GM23248 (cell line): ENCODE measurements around the gene FA2H. TPM values are rescaled to one million over a fixed set of nuclear protein-coding genes. Genes with fewer than 3 reads are reported as not detected.
A peak's percentile ranks its signal among the peaks of the same experiment; 100 is the strongest.

Experiments
- DNase-seq: peaks from one replicate; pipeline ENCODE4 v3.0.0-alpha.2; 2015
- H2AFZ ChIP-seq: fragments of 200-600 bp; sonication (generic); 2 replicates; pipeline ENCODE4 v1.6.1; 2016; ENCODE audit warnings: antibody characterized with exemption
- H3F3A ChIP-seq: fragments of 200-600 bp; sonication (generic); 2 replicates; pipeline ENCODE4 v1.6.1; 2016; ENCODE audit warnings: mild to moderate bottlenecking, antibody characterized with exemption, mixed run types; ENCODE audit not compliant: insufficient read depth
- H3K27ac ChIP-seq: fragments of 200-600 bp; sonication (generic); 2 replicates; pipeline ENCODE4 v1.5.1; 2016; ENCODE audit warnings: mild to moderate bottlenecking
- H3K27me3 ChIP-seq: fragments of 200-600 bp; sonication (generic); replicated peaks from 2 replicates; pipeline ENCODE4 v1.6.1; 2016; ENCODE audit warnings: mild to moderate bottlenecking; ENCODE audit not compliant: insufficient read depth
- H3K36me3 ChIP-seq: fragments of 200-600 bp; sonication (generic); 2 replicates; pipeline ENCODE4 v1.6.1; 2016; ENCODE audit warnings: low read depth, mild to moderate bottlenecking
- H3K4me1 ChIP-seq: fragments of 200-600 bp; sonication (generic); 2 replicates; pipeline ENCODE4 v1.6.1; 2016; ENCODE audit warnings: mild to moderate bottlenecking; ENCODE audit not compliant: insufficient read depth
- H3K4me2 ChIP-seq: fragments of 200-600 bp; sonication (generic); one replicate; pipeline ENCODE4 v1.6.1; 2016; ENCODE audit warnings: mild to moderate bottlenecking; ENCODE audit not compliant: unreplicated experiment
- H3K4me3 ChIP-seq: fragments of 200-600 bp; sonication (generic); 2 replicates; pipeline ENCODE4 v1.5.1; 2016; ENCODE audit warnings: mild to moderate bottlenecking
- H3K79me2 ChIP-seq: fragments of 200-600 bp; sonication (generic); 2 replicates; pipeline ENCODE4 v1.6.1; 2016; ENCODE audit warnings: mild to moderate bottlenecking; ENCODE audit not compliant: insufficient read depth
- H3K9ac ChIP-seq: fragments of 200-600 bp; sonication (generic); 2 replicates; pipeline ENCODE4 v1.6.1; 2016; ENCODE audit warnings: mild to moderate bottlenecking
- H3K9me2 ChIP-seq: fragments of 200-600 bp; sonication (generic); 2 replicates; pipeline ENCODE4 v1.6.1; 2016; ENCODE audit warnings: mixed run types, mild to moderate bottlenecking, moderate library complexity; ENCODE audit not compliant: insufficient read depth
- H3K9me3 ChIP-seq: fragments of 200-600 bp; sonication (generic); one replicate; pipeline ENCODE4 v1.6.1; 2017; ENCODE audit warnings: low read depth
- H4K20me1 ChIP-seq: fragments of 200-600 bp; sonication (generic); 2 replicates; pipeline ENCODE4 v1.6.0; 2016; ENCODE audit not compliant: insufficient read depth
- EZH2 ChIP-seq: fragments of 200-600 bp; sonication (generic); IDR thresholded peaks from 2 replicates; pipeline ENCODE4 v1.6.1; 2018; ENCODE audit warnings: antibody characterized with exemption, mild to moderate bottlenecking; ENCODE audit not compliant: insufficient read depth, poor library complexity, severe bottlenecking
- EZH2phosphoT487 ChIP-seq: fragments of 200-600 bp; sonication (generic); IDR thresholded peaks from 2 replicates; pipeline ENCODE4 v1.6.1; 2018; ENCODE audit warnings: antibody characterized with exemption, moderate library complexity, mild to moderate bottlenecking, low read depth; ENCODE audit not compliant: insufficient read depth
- WGBS, 2 experiments: methylation state at CpG; one replicate each; pipeline ENCODE4 v1.1.6; 2015 to 2017; ENCODE audit warnings: low lambda C conversion rate in 2 of 2, low coverage in 1 of 2; ENCODE audit errors: missing lambda C conversion rate in 2 of 2; 5-methylcytosine and 5-hydroxymethylcytosine counted together
- in situ Hi-C: fragments of 300-500 bp; cut with MboI; formaldehyde crosslinking; loops from 2 replicates; pipeline ENCODE4 v1.15.0; 2020
- polyA plus RNA-seq: library from polyadenylated mRNA; unstranded; fragments of >200 nt; fragmentation: Nextera tagmentation; extraction: Ambion mirVana; gene quantifications from 2 replicates; pipeline ENCODE4 v1.2.1, GENCODE V29; 2016
- total RNA-seq: library from RNA; depleted of rRNA; stranded (reverse); fragments of >200 nt; shearing (Covaris generic); gene quantifications from 2 replicates; pipeline ENCODE4 v1.2.3, GENCODE V29; 2014

FA2H gene
- total and polyA plus RNA-seq, 2 experiments from 2014 or later: not detected

GRCh38 chr16:74739275-74739674 is 35.3 kb downstream of the FA2H start:
- Histone ChIP-seq H4K20me1 (no peaks in the 10 kb centered on the region), H3K4me3 (no peak overlapping the region), H2AFZ (no peak overlapping the region), H3K9ac (no peak overlapping the region), H3K4me2 (no peak overlapping the region), H3K27me3 (no peaks in the 10 kb centered on the region), H3K36me3 (no peaks in the 10 kb centered on the region), H3F3A (no peaks in the 10 kb centered on the region), H3K27ac (no peak overlapping the region), H3K9me3 (no peaks in the 10 kb centered on the region), H3K9me2 (no peaks in the 10 kb centered on the region), H3K79me2 (no peaks in the 10 kb centered on the region), H3K4me1 (peaks cover 5% of the 10 kb centered on the region; the same call in 1 of the 2 replicates)
- TF ChIP-seq EZH2 (no peak), EZH2phosphoT487 (no peak)
- in situ Hi-C loops: no loop called here
- WGBS, 2 experiments: 71 to 75% methylated on average over 6 of the region's 6 CpGs
- DNase-seq: no peak

GRCh38 chr16:74738816-74739215 is 35.8 kb downstream of the FA2H start:
- H3K4me1 ChIP-seq: peaks cover under 1% of the 10 kb centered on the region; the same call in 1 of the 2 replicates
- 78 to 83% methylated on average over 11 of the region's 11 CpGs for WGBS, 2 experiments
- no peaks in the 10 kb centered on the region for H3K36me3 ChIP-seq
- H3K79me2 ChIP-seq: no peaks in the 10 kb centered on the region
- H3K27me3 ChIP-seq: no peaks in the 10 kb centered on the region
- H4K20me1 ChIP-seq: no peaks in the 10 kb centered on the region
- H2AFZ ChIP-seq: no peak overlapping the region
- no peaks in the 10 kb centered on the region for H3K9me2 ChIP-seq
- no peak overlapping the region for H3K4me3 ChIP-seq
- H3K9me3 ChIP-seq: no peaks in the 10 kb centered on the region
- H3K4me2 ChIP-seq: no peak overlapping the region
- DNase-seq: no peak
- no peak overlapping the region for H3K9ac ChIP-seq
- no peaks in the 10 kb centered on the region for H3F3A ChIP-seq
- TF ChIP-seq EZH2phosphoT487 (no peak), EZH2 (no peak)
- no peak overlapping the region for H3K27ac ChIP-seq
- in situ Hi-C loops: no loop called here

- H3K4me1 ChIP-seq: no peaks in the 10 kb centered on the region; the same call in 1 of the 2 replicates
- no peak overlapping the region for H3K9ac ChIP-seq
- peak; percentile 19 for DNase-seq
- no peaks in the 10 kb centered on the region for H3K9me3 ChIP-seq
- WGBS, 2 experiments: 31 to 65% methylated on average over 6 to 10 of the region's 10 CpGs
- H3K36me3 ChIP-seq: no peaks in the 10 kb centered on the region
- in situ Hi-C loops: no loop called here
- H4K20me1 ChIP-seq: no peaks in the 10 kb centered on the region
- no peak overlapping the region for H3K27ac ChIP-seq
- no peaks in the 10 kb centered on the region for H3K79me2 ChIP-seq
- TF ChIP-seq EZH2phosphoT487 (no peak), EZH2 (no peak)
- H2AFZ ChIP-seq: no peak overlapping the region
- H3K4me3 ChIP-seq: no peak overlapping the region
- no peaks in the 10 kb centered on the region for H3K9me2 ChIP-seq
- no peaks in the 10 kb centered on the region for H3F3A ChIP-seq
- no peak overlapping the region for H3K4me2 ChIP-seq
- no peaks in the 10 kb centered on the region for H3K27me3 ChIP-seq
Measured at GRCh38 chr16:74738113-74738541, 36.5 kb downstream of the FA2H start.

GRCh38 chr16:74737521-74737920 is 37.1 kb downstream of the FA2H start:
- Histone ChIP-seq H3F3A (no peaks in the 10 kb centered on the region), H3K36me3 (no peaks in the 10 kb centered on the region), H2AFZ (no peak overlapping the region), H3K9me2 (no peaks in the 10 kb centered on the region), H3K4me1 (no peaks in the 10 kb centered on the region; the same call in 1 of the 2 replicates), H3K27ac (no peak overlapping the region), H3K4me3 (no peak overlapping the region), H3K9me3 (no peaks in the 10 kb centered on the region), H3K4me2 (no peak overlapping the region), H4K20me1 (no peaks in the 10 kb centered on the region), H3K79me2 (no peaks in the 10 kb centered on the region), H3K9ac (no peak overlapping the region), H3K27me3 (no peaks in the 10 kb centered on the region)
- 59 to 67% methylated on average over 6 of the region's 6 CpGs for WGBS, 2 experiments
- in situ Hi-C loops: no loop called here
- TF ChIP-seq EZH2: no peak
- TF ChIP-seq EZH2phosphoT487: no peak
- DNase-seq: no peak
